ENCODE results near the gene KIZ.

The KIZ gene

GRCh38 chr20:21126581-21126870, 644 bp downstream of the KIZ start:
- Histone ChIP-seq H3K23ac (ENCODE audit: low read length in 2 of 2) (peak overlapping the region in 1 of 2 experiments; percentile 2), H3K27me3 (ENCODE audit: control insufficient read depth in 1 of 2, insufficient read depth in 1 of 2, low read length in 2 of 2) (no peaks in the 10 kb centered on the region), H3K4me3 (ENCODE audit: insufficient read depth in 1 of 2, low read depth in 1 of 2, low read length in 2 of 2) (peak overlapping the region; percentile 92 to 93), H2BK12ac (ENCODE audit: low read length in 2 of 2) (no peak overlapping the region), H3K4me1 (ENCODE audit: control insufficient read depth, insufficient read depth, low read depth, low read length) (no peaks in the 10 kb centered on the region), H3K27ac (ENCODE audit: low read length, poor library complexity, severe bottlenecking) (no peak overlapping the region), H3K9ac (ENCODE audit: low read length) (peak overlapping the region; percentile 91), H3K9me3 (ENCODE audit: control insufficient read depth, low read length) (no peaks in the 10 kb centered on the region), H3K79me1 (replicated peaks; ENCODE audit: low read length, poor library complexity, severe bottlenecking) (peaks cover 10% of the 10 kb centered on the region), H3K4me2 (ENCODE audit: low read length, poor library complexity, severe bottlenecking) (peak overlapping the region; percentile 90), H4K91ac (ENCODE audit: low read length) (no peak overlapping the region), H2BK120ac (ENCODE audit: low read depth, low read length) (no peak overlapping the region), H2BK5ac (ENCODE audit: low read depth, low read length, poor library complexity, severe bottlenecking) (no peak overlapping the region), H3K36me3 (ENCODE audit: control insufficient read depth in 1 of 2, insufficient read depth in 2 of 2, low read depth in 1 of 2, low read length in 2 of 2) (peaks cover 0 to 7% of the 10 kb centered on the region in 2 experiments), H3K4ac (ENCODE audit: low read depth in 1 of 2, low read length in 2 of 2) (no peak overlapping the region), H3K18ac (ENCODE audit: low read depth in 1 of 2, low read length in 2 of 2) (peak overlapping the region in 1 of 2 experiments; percentile 83), H2AFZ (ENCODE audit: low read depth, low read length) (peak overlapping the region; percentile 33), H2AK5ac (ENCODE audit: low read length, severe bottlenecking) (no peak overlapping the region), H4K8ac (ENCODE audit: low read length) (peak overlapping the region; percentile 82), H2BK15ac (ENCODE audit: low read depth, poor library complexity, severe bottlenecking) (no peak overlapping the region), H3K14ac (ENCODE audit: low read length in 2 of 2) (no peak overlapping the region)
- DNase-seq, result peak; percentile 43
- 3% methylated on average over 7 of the region's 8 CpGs for WGBS

- no peak overlapping the region for H3K18ac ChIP-seq (ENCODE audit: low read depth in 1 of 2, low read length in 2 of 2)
- no peak overlapping the region for H3K27ac ChIP-seq (ENCODE audit: low read length, poor library complexity, severe bottlenecking)
- H3K9ac ChIP-seq (ENCODE audit: low read length), result peak overlapping the region; percentile 91
- H2AFZ ChIP-seq (ENCODE audit: low read depth, low read length), result no peak overlapping the region
- H3K4me3 ChIP-seq (ENCODE audit: insufficient read depth in 1 of 2, low read depth in 1 of 2, low read length in 2 of 2), result peak overlapping the region in 1 of 2 experiments; percentile 93
- H4K8ac ChIP-seq (ENCODE audit: low read length), result no peak overlapping the region
- no peak overlapping the region for H2BK12ac ChIP-seq (ENCODE audit: low read length in 2 of 2)
- no peak overlapping the region for H3K14ac ChIP-seq (ENCODE audit: low read length in 2 of 2)
- no peak overlapping the region for H2BK5ac ChIP-seq (ENCODE audit: low read depth, low read length, poor library complexity, severe bottlenecking)
- no peak overlapping the region for H3K4me2 ChIP-seq (ENCODE audit: low read length, poor library complexity, severe bottlenecking)
- H3K4ac ChIP-seq (ENCODE audit: low read depth in 1 of 2, low read length in 2 of 2), result no peak overlapping the region
- no peak overlapping the region for H2BK15ac ChIP-seq (ENCODE audit: low read depth, poor library complexity, severe bottlenecking)
- H3K27me3 ChIP-seq (ENCODE audit: control insufficient read depth in 1 of 2, insufficient read depth in 1 of 2, low read length in 2 of 2), result no peaks in the 10 kb centered on the region
- H3K23ac ChIP-seq (ENCODE audit: low read length in 2 of 2), result no peak overlapping the region
- no peak overlapping the region for H2AK5ac ChIP-seq (ENCODE audit: low read length, severe bottlenecking)
- 88% methylated on average over 3 of the region's 5 CpGs for WGBS
- peaks cover 10% of the 10 kb centered on the region for H3K79me1 ChIP-seq (replicated peaks; ENCODE audit: low read length, poor library complexity, severe bottlenecking)
- H3K9me3 ChIP-seq (ENCODE audit: control insufficient read depth, low read length), result no peaks in the 10 kb centered on the region
- no peak overlapping the region for H4K91ac ChIP-seq (ENCODE audit: low read length)
- H3K36me3 ChIP-seq (ENCODE audit: control insufficient read depth in 1 of 2, insufficient read depth in 2 of 2, low read depth in 1 of 2, low read length in 2 of 2), result peaks cover 0 to 11% of the 10 kb centered on the region in 2 experiments
- DNase-seq, result no peak
- H3K4me1 ChIP-seq (ENCODE audit: control insufficient read depth, insufficient read depth, low read depth, low read length), result no peaks in the 10 kb centered on the region
- H2BK120ac ChIP-seq (ENCODE audit: low read depth, low read length), result no peak overlapping the region
These were observed 1.5 kb downstream of the KIZ start for GRCh38 chr20:21127201-21127981.

GRCh38 chr20:21129861-21130260, 4.0 kb downstream of the KIZ start:
- H3K23ac ChIP-seq (ENCODE audit: low read length in 2 of 2), result no peak overlapping the region

GRCh38 chr20:21133404-21133803, 7.5 kb downstream of the KIZ start:
- H3K4me3 ChIP-seq (ENCODE audit: insufficient read depth in 1 of 2, low read depth in 1 of 2, low read length in 2 of 2), result no peak overlapping the region
- H3K23ac ChIP-seq (ENCODE audit: low read length in 2 of 2), result no peak overlapping the region
- peaks cover 6% of the 10 kb centered on the region for H3K79me1 ChIP-seq (replicated peaks; ENCODE audit: low read length, poor library complexity, severe bottlenecking)
- no peak overlapping the region for H3K4ac ChIP-seq (ENCODE audit: low read depth in 1 of 2, low read length in 2 of 2)
- H2BK15ac ChIP-seq (ENCODE audit: low read depth, poor library complexity, severe bottlenecking), result no peak overlapping the region
- no peak overlapping the region for H2BK120ac ChIP-seq (ENCODE audit: low read depth, low read length)
- H4K91ac ChIP-seq (ENCODE audit: low read length), result no peak overlapping the region
- WGBS, result 92% methylated on average over 4 of the region's 4 CpGs
- H2BK5ac ChIP-seq (ENCODE audit: low read depth, low read length, poor library complexity, severe bottlenecking), result no peak overlapping the region
- no peak overlapping the region for H4K8ac ChIP-seq (ENCODE audit: low read length)
- peaks cover 12 to 50% of the 10 kb centered on the region in 2 experiments for H3K36me3 ChIP-seq (ENCODE audit: control insufficient read depth in 1 of 2, insufficient read depth in 2 of 2, low read depth in 1 of 2, low read length in 2 of 2)
- no peak overlapping the region for H3K27ac ChIP-seq (ENCODE audit: low read length, poor library complexity, severe bottlenecking)
- H2AK5ac ChIP-seq (ENCODE audit: low read length, severe bottlenecking), result no peak overlapping the region
- H3K4me2 ChIP-seq (ENCODE audit: low read length, poor library complexity, severe bottlenecking), result no peak overlapping the region
- no peak overlapping the region for H3K14ac ChIP-seq (ENCODE audit: low read length in 2 of 2)
- H3K18ac ChIP-seq (ENCODE audit: low read depth in 1 of 2, low read length in 2 of 2), result no peak overlapping the region
- no peaks in the 10 kb centered on the region for H3K27me3 ChIP-seq (ENCODE audit: control insufficient read depth in 1 of 2, insufficient read depth in 1 of 2, low read length in 2 of 2)
- no peaks in the 10 kb centered on the region for H3K9me3 ChIP-seq (ENCODE audit: control insufficient read depth, low read length)
- H2BK12ac ChIP-seq (ENCODE audit: low read length in 2 of 2), result no peak overlapping the region
- H3K9ac ChIP-seq (ENCODE audit: low read length), result no peak overlapping the region
- no peak for DNase-seq
- no peak overlapping the region for H2AFZ ChIP-seq (ENCODE audit: low read depth, low read length)
- H3K4me1 ChIP-seq (ENCODE audit: control insufficient read depth, insufficient read depth, low read depth, low read length), result no peaks in the 10 kb centered on the region

More at GRCh38 chr20:21129861-21130260, 4.0 kb downstream of the KIZ start:
- H2BK120ac ChIP-seq (ENCODE audit: low read depth, low read length), result no peak overlapping the region
- no peak overlapping the region for H2BK15ac ChIP-seq (ENCODE audit: low read depth, poor library complexity, severe bottlenecking)
- no peak overlapping the region for H2AK5ac ChIP-seq (ENCODE audit: low read length, severe bottlenecking)
- no peak overlapping the region for H2BK5ac ChIP-seq (ENCODE audit: low read depth, low read length, poor library complexity, severe bottlenecking)
- H3K9me3 ChIP-seq (ENCODE audit: control insufficient read depth, low read length), result no peaks in the 10 kb centered on the region
- no peak overlapping the region for H2AFZ ChIP-seq (ENCODE audit: low read depth, low read length)
- H3K4me2 ChIP-seq (ENCODE audit: low read length, poor library complexity, severe bottlenecking), result no peak overlapping the region
- H4K91ac ChIP-seq (ENCODE audit: low read length), result no peak overlapping the region
- H3K4ac ChIP-seq (ENCODE audit: low read depth in 1 of 2, low read length in 2 of 2), result no peak overlapping the region
- H4K8ac ChIP-seq (ENCODE audit: low read length), result no peak overlapping the region
- H3K9ac ChIP-seq (ENCODE audit: low read length), result no peak overlapping the region
- H3K14ac ChIP-seq (ENCODE audit: low read length in 2 of 2), result no peak overlapping the region
- no peaks in the 10 kb centered on the region for H3K27me3 ChIP-seq (ENCODE audit: control insufficient read depth in 1 of 2, insufficient read depth in 1 of 2, low read length in 2 of 2)
- peaks cover 6 to 26% of the 10 kb centered on the region in 2 experiments for H3K36me3 ChIP-seq (ENCODE audit: control insufficient read depth in 1 of 2, insufficient read depth in 2 of 2, low read depth in 1 of 2, low read length in 2 of 2)
- H3K27ac ChIP-seq (ENCODE audit: low read length, poor library complexity, severe bottlenecking), result no peak overlapping the region
- H2BK12ac ChIP-seq (ENCODE audit: low read length in 2 of 2), result no peak overlapping the region
- WGBS, result 87% methylated on average over 5 of the region's 5 CpGs
- no peak overlapping the region for H3K18ac ChIP-seq (ENCODE audit: low read depth in 1 of 2, low read length in 2 of 2)
- H3K79me1 ChIP-seq (replicated peaks; ENCODE audit: low read length, poor library complexity, severe bottlenecking), result peaks cover 10% of the 10 kb centered on the region
- DNase-seq, result no peak
- no peaks in the 10 kb centered on the region for H3K4me1 ChIP-seq (ENCODE audit: control insufficient read depth, insufficient read depth, low read depth, low read length)
- no peak overlapping the region for H3K4me3 ChIP-seq (ENCODE audit: insufficient read depth in 1 of 2, low read depth in 1 of 2, low read length in 2 of 2)

Measured in mesenchymal stem cell (in vitro differentiated cells and primary cell).